GM23338 (cell line): ENCODE data around the gene MAP2K1. TPM values are rescaled to one million over a fixed set of nuclear protein-coding genes. Genes with fewer than 3 reads are reported as not detected.

Experiments
- ATAC-seq: fragments of 200-7000 bp; cut with Tn5 transposase; 3 replicates; pipeline ENCODE4 v1.9.1; 2020
- DNase-seq: peaks from one replicate; pipeline ENCODE4 v3.0.0-alpha.2; 2015; ENCODE audit warnings: low spot score
- H2AFZ ChIP-seq: fragments of 200-600 bp; sonication (generic); 2 replicates; pipeline ENCODE4 v1.8.0; 2016; ENCODE audit warnings: antibody characterized with exemption, mild to moderate bottlenecking, moderate library complexity
- H3F3A ChIP-seq: fragments of 200-600 bp; sonication (generic); replicated peaks from 2 replicates; pipeline ENCODE4 v1.8.0; 2017; ENCODE audit warnings: antibody characterized with exemption, mixed run types, low read depth
- H3K27ac ChIP-seq: fragments of 200-600 bp; sonication (generic); 2 replicates; pipeline ENCODE4 v1.6.1; 2016; ENCODE audit warnings: low read depth
- H3K27me3 ChIP-seq: fragments of 200-600 bp; sonication (generic); 2 replicates; pipeline ENCODE4 v1.8.0; 2016; ENCODE audit warnings: mild to moderate bottlenecking, mixed run types, moderate library complexity; ENCODE audit not compliant: insufficient read depth
- H3K36me3 ChIP-seq: fragments of 200-600 bp; sonication (generic); 2 replicates; pipeline ENCODE4 v1.8.0; 2016; ENCODE audit warnings: mild to moderate bottlenecking; ENCODE audit not compliant: insufficient read depth
- H3K4me1 ChIP-seq: fragments of 200-600 bp; sonication (generic); 2 replicates; pipeline ENCODE4 v1.8.0; 2016; ENCODE audit warnings: mild to moderate bottlenecking, moderate library complexity; ENCODE audit not compliant: insufficient read depth
- H3K4me2 ChIP-seq: fragments of 200-600 bp; sonication (generic); 2 replicates; pipeline ENCODE4 v1.7.1; 2017; ENCODE audit warnings: mixed run types
- H3K4me3 ChIP-seq: fragments of 200-600 bp; sonication (generic); 2 replicates; pipeline ENCODE4 v1.6.1; 2016; ENCODE audit warnings: mixed run types
- H3K79me2 ChIP-seq: fragments of 200-600 bp; sonication (generic); replicated peaks from 2 replicates; pipeline ENCODE4 v1.8.0; 2017; ENCODE audit warnings: mild to moderate bottlenecking; ENCODE audit not compliant: insufficient read depth
- H3K9me2 ChIP-seq: fragments of 200-600 bp; sonication (generic); 2 replicates; pipeline ENCODE4 v1.8.0; 2017; ENCODE audit not compliant: insufficient read depth
- H4K20me1 ChIP-seq: fragments of 200-600 bp; sonication (generic); replicated peaks from 2 replicates; pipeline ENCODE4 v1.8.0; 2017; ENCODE audit warnings: mild to moderate bottlenecking; ENCODE audit not compliant: insufficient read depth
- H3K27ac Mint-ChIP-seq: 2 replicates; pipeline ENCODE4 v1.8.0; 2020; ENCODE audit warnings: inconsistent platforms, mild to moderate bottlenecking, moderate library complexity, mixed read lengths
- H3K27me3 Mint-ChIP-seq: 3 replicates; pipeline ENCODE4 v1.8.0; 2022; ENCODE audit warnings: low read depth, mild to moderate bottlenecking, moderate library complexity, mixed read lengths, inconsistent platforms; ENCODE audit not compliant: insufficient read depth, poor library complexity
- H3K36me3 Mint-ChIP-seq: 3 replicates; pipeline ENCODE4 v1.8.0; 2021; ENCODE audit warnings: low read depth, mild to moderate bottlenecking, inconsistent platforms, moderate library complexity, mixed read lengths
- H3K4me1 Mint-ChIP-seq: 3 replicates; pipeline ENCODE4 v1.8.0; 2020; ENCODE audit warnings: mild to moderate bottlenecking, inconsistent platforms, mixed read lengths
- H3K4me3 Mint-ChIP-seq: 3 replicates; pipeline ENCODE4 v1.8.0; 2021; ENCODE audit warnings: moderate library complexity, mild to moderate bottlenecking, inconsistent platforms, mixed read lengths
- H3K9me3 Mint-ChIP-seq: 3 replicates; pipeline ENCODE4 v1.8.0; 2020; ENCODE audit warnings: moderate library complexity, mild to moderate bottlenecking, inconsistent platforms, mixed read lengths
- CREB1 ChIP-seq: fragments of 250-450 bp; sonication (Bioruptor Pico); IDR thresholded peaks from 2 replicates; pipeline ENCODE4 v1.5.0; 2020; ENCODE audit warnings: low read depth, mild to moderate bottlenecking, moderate library complexity
- EZH2 ChIP-seq: fragments of 200-600 bp; sonication (generic); IDR thresholded peaks from one replicate; pipeline ENCODE4 v1.8.0; 2017; ENCODE audit warnings: antibody characterized with exemption, mild to moderate bottlenecking, low read depth; ENCODE audit not compliant: unreplicated experiment
- EZH2phosphoT487 ChIP-seq: fragments of 200-600 bp; sonication (generic); IDR thresholded peaks from one replicate; pipeline ENCODE4 v1.8.1; 2018; ENCODE audit warnings: antibody characterized with exemption; ENCODE audit not compliant: unreplicated experiment
- JUNB ChIP-seq: IDR thresholded peaks from one replicate; pipeline ENCODE4 v1.6.1; 2016; ENCODE audit warnings: antibody characterized with exemption; ENCODE audit not compliant: unreplicated experiment
- NANOG ChIP-seq: IDR thresholded peaks from 2 replicates; pipeline ENCODE4 v1.6.1; 2016; ENCODE audit warnings: antibody characterized with exemption, borderline replicate concordance
- POLR2AphosphoS5 ChIP-seq: IDR thresholded peaks from 2 replicates; pipeline ENCODE4 v1.6.1; 2016; ENCODE audit warnings: antibody characterized with exemption, low read depth
- STAT1 ChIP-seq: IDR thresholded peaks from one replicate; pipeline ENCODE4 v1.6.1; 2016; ENCODE audit warnings: antibody characterized with exemption; ENCODE audit not compliant: unreplicated experiment
- ZNF114 ChIP-seq: fragments of 250-450 bp; sonication (Bioruptor Pico); IDR thresholded peaks from 2 replicates; pipeline ENCODE4 v1.5.0; 2020; ENCODE audit warnings: mild to moderate bottlenecking, moderate library complexity
- ZNF331 ChIP-seq: fragments of 250-450 bp; sonication (Bioruptor Pico); IDR thresholded peaks from 2 replicates; pipeline ENCODE4 v1.5.0; 2020; ENCODE audit warnings: low read depth, mild to moderate bottlenecking, moderate library complexity
- polyA plus RNA-seq: library from polyadenylated mRNA; unstranded; fragments of >200 nt; fragmentation: Nextera tagmentation; extraction: Ambion mirVana; gene quantifications from 2 replicates; pipeline ENCODE4 v1.2.1, GENCODE V29; 2016
- total RNA-seq: library from RNA; depleted of rRNA; stranded (reverse); fragments of >200 nt; shearing (Covaris generic); gene quantifications from 2 replicates; pipeline ENCODE4 v1.2.3, GENCODE V29; 2014
- TF ChIP-seq, protein P1 (sequence below), 2 experiments: fragments of 200-600 bp in 1 of 2; sonication (generic) in 1 of 2; conservative IDR thresholded peaks; 2 replicates each; pipeline versions ENCODE4 v1.5.1 to v1.6.1; 2016 to 2017; ENCODE audit warnings: antibody characterized with exemption in 2 of 2, low read depth in 2 of 2, mild to moderate bottlenecking in 2 of 2, moderate library complexity in 1 of 2
- TF ChIP-seq, protein P2 (sequence below): IDR thresholded peaks from 2 replicates; pipeline ENCODE4 v1.6.1; 2016; ENCODE audit warnings: antibody characterized with exemption
- TF ChIP-seq, protein P3 (sequence below): IDR thresholded peaks from one replicate; pipeline ENCODE4 v1.6.1; 2018; ENCODE audit warnings: antibody characterized with exemption; ENCODE audit not compliant: unreplicated experiment
- TF ChIP-seq, protein P4 (sequence below): fragments of 250-450 bp; sonication (Bioruptor Pico); IDR thresholded peaks from 2 replicates; pipeline ENCODE4 v1.5.0; 2020; ENCODE audit warnings: mild to moderate bottlenecking, moderate library complexity

The MAP2K1 gene
- total and polyA plus RNA-seq, 2 experiments from 2014 or later = 42.0 to 68.5 TPM

DNA sequence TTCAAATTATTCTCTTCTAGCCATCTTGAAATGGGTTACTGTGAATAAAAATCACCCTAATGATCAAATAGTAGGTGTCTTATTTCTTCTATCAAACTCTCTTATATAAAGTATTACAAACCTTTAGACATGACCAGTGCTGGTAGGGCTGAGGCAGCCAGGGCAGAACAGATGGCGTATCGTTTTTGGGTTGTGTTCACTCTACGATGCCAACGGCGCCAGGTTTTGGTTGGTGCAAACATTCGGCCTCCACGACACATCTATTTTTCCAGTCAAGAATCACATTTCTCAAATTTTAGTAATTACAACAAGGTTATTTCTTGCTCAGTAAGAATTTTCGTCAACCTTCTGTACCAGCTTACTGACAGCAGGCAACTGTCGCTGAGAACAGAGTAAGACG lies 115.8 kb downstream of the MAP2K1 start:
- peaks cover 60% of the 10 kb centered on the region for H3K36me3 ChIP-seq
- Mint-ChIP-seq H3K9me3 (no peaks in the 10 kb centered on the region; the same call in 2 of the 3 replicates), H3K4me3 (peak overlapping the region; percentile 98), H3K36me3 (peaks cover 71% of the 10 kb centered on the region), H3K27ac (peak overlapping the region; percentile 92), H3K4me1 (peaks cover 27% of the 10 kb centered on the region; the same call in 2 of the 3 replicates), H3K27me3 (peaks cover 11% of the 10 kb centered on the region)
- TF ChIP-seq POLR2AphosphoS5 (no peak), JUNB (no peak), STAT1 (no peak), EZH2phosphoT487 (no peak), NANOG (no peak), ZNF114 (CRISPR knock-in tag) (no peak), ZNF331 (CRISPR knock-in tag) (no peak), EZH2 (no peak), CREB1 (CRISPR knock-in tag) (no peak)
- TF ChIP-seq, protein P1, sequence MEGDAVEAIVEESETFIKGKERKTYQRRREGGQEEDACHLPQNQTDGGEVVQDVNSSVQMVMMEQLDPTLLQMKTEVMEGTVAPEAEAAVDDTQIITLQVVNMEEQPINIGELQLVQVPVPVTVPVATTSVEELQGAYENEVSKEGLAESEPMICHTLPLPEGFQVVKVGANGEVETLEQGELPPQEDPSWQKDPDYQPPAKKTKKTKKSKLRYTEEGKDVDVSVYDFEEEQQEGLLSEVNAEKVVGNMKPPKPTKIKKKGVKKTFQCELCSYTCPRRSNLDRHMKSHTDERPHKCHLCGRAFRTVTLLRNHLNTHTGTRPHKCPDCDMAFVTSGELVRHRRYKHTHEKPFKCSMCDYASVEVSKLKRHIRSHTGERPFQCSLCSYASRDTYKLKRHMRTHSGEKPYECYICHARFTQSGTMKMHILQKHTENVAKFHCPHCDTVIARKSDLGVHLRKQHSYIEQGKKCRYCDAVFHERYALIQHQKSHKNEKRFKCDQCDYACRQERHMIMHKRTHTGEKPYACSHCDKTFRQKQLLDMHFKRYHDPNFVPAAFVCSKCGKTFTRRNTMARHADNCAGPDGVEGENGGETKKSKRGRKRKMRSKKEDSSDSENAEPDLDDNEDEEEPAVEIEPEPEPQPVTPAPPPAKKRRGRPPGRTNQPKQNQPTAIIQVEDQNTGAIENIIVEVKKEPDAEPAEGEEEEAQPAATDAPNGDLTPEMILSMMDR (conservative IDR thresholded peaks at IDR 0.05; ENCODE audit: low read depth in 2 of 2) = no peak
- TF ChIP-seq, protein P2, sequence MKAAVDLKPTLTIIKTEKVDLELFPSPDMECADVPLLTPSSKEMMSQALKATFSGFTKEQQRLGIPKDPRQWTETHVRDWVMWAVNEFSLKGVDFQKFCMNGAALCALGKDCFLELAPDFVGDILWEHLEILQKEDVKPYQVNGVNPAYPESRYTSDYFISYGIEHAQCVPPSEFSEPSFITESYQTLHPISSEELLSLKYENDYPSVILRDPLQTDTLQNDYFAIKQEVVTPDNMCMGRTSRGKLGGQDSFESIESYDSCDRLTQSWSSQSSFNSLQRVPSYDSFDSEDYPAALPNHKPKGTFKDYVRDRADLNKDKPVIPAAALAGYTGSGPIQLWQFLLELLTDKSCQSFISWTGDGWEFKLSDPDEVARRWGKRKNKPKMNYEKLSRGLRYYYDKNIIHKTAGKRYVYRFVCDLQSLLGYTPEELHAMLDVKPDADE = no peak
- TF ChIP-seq, protein P3, sequence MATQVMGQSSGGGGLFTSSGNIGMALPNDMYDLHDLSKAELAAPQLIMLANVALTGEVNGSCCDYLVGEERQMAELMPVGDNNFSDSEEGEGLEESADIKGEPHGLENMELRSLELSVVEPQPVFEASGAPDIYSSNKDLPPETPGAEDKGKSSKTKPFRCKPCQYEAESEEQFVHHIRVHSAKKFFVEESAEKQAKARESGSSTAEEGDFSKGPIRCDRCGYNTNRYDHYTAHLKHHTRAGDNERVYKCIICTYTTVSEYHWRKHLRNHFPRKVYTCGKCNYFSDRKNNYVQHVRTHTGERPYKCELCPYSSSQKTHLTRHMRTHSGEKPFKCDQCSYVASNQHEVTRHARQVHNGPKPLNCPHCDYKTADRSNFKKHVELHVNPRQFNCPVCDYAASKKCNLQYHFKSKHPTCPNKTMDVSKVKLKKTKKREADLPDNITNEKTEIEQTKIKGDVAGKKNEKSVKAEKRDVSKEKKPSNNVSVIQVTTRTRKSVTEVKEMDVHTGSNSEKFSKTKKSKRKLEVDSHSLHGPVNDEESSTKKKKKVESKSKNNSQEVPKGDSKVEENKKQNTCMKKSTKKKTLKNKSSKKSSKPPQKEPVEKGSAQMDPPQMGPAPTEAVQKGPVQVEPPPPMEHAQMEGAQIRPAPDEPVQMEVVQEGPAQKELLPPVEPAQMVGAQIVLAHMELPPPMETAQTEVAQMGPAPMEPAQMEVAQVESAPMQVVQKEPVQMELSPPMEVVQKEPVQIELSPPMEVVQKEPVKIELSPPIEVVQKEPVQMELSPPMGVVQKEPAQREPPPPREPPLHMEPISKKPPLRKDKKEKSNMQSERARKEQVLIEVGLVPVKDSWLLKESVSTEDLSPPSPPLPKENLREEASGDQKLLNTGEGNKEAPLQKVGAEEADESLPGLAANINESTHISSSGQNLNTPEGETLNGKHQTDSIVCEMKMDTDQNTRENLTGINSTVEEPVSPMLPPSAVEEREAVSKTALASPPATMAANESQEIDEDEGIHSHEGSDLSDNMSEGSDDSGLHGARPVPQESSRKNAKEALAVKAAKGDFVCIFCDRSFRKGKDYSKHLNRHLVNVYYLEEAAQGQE = no peak
- TF ChIP-seq, protein P4, sequence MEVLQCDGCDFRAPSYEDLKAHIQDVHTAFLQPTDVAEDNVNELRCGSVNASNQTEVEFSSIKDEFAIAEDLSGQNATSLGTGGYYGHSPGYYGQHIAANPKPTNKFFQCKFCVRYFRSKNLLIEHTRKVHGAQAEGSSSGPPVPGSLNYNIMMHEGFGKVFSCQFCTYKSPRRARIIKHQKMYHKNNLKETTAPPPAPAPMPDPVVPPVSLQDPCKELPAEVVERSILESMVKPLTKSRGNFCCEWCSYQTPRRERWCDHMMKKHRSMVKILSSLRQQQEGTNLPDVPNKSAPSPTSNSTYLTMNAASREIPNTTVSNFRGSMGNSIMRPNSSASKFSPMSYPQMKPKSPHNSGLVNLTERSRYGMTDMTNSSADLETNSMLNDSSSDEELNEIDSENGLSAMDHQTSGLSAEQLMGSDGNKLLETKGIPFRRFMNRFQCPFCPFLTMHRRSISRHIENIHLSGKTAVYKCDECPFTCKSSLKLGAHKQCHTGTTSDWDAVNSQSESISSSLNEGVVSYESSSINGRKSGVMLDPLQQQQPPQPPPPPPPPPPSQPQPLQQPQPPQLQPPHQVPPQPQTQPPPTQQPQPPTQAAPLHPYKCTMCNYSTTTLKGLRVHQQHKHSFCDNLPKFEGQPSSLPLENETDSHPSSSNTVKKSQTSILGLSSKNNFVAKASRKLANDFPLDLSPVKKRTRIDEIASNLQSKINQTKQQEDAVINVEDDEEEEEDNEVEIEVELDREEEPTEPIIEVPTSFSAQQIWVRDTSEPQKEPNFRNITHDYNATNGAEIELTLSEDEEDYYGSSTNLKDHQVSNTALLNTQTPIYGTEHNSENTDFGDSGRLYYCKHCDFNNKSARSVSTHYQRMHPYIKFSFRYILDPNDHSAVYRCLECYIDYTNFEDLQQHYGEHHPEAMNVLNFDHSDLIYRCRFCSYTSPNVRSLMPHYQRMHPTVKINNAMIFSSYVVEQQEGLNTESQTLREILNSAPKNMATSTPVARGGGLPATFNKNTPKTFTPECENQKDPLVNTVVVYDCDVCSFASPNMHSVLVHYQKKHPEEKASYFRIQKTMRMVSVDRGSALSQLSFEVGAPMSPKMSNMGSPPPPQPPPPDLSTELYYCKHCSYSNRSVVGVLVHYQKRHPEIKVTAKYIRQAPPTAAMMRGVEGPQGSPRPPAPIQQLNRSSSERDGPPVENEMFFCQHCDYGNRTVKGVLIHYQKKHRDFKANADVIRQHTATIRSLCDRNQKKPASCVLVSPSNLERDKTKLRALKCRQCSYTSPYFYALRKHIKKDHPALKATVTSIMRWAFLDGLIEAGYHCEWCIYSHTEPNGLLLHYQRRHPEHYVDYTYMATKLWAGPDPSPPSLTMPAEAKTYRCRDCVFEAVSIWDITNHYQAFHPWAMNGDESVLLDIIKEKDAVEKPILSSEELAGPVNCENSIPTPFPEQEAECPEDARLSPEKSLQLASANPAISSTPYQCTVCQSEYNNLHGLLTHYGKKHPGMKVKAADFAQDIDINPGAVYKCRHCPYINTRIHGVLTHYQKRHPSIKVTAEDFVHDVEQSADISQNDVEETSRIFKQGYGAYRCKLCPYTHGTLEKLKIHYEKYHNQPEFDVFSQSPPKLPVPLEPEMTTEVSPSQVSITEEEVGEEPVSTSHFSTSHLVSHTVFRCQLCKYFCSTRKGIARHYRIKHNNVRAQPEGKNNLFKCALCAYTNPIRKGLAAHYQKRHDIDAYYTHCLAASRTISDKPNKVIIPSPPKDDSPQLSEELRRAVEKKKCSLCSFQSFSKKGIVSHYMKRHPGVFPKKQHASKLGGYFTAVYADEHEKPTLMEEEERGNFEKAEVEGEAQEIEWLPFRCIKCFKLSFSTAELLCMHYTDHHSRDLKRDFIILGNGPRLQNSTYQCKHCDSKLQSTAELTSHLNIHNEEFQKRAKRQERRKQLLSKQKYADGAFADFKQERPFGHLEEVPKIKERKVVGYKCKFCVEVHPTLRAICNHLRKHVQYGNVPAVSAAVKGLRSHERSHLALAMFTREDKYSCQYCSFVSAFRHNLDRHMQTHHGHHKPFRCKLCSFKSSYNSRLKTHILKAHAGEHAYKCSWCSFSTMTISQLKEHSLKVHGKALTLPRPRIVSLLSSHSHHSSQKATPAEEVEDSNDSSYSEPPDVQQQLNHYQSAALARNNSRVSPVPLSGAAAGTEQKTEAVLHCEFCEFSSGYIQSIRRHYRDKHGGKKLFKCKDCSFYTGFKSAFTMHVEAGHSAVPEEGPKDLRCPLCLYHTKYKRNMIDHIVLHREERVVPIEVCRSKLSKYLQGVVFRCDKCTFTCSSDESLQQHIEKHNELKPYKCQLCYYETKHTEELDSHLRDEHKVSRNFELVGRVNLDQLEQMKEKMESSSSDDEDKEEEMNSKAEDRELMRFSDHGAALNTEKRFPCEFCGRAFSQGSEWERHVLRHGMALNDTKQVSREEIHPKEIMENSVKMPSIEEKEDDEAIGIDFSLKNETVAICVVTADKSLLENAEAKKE (CRISPR knock-in tag) = no peak
- H4K20me1 ChIP-seq = peaks cover 31% of the 10 kb centered on the region
- peaks cover 62% of the 10 kb centered on the region for H3K79me2 ChIP-seq
- H3K9me2 ChIP-seq = no peaks in the 10 kb centered on the region
- H3F3A ChIP-seq = peaks cover 65% of the 10 kb centered on the region
- H3K4me3 ChIP-seq = peak overlapping the region; percentile 100
- peak overlapping the region; percentile 100 for H3K4me2 ChIP-seq
- DNase-seq (no peak), ATAC-seq (no peak)
- H2AFZ ChIP-seq = no peak overlapping the region
- H3K4me1 ChIP-seq = peaks cover 26% of the 10 kb centered on the region
- peak overlapping the region; percentile 81 for H3K27ac ChIP-seq
- no peaks in the 10 kb centered on the region for H3K27me3 ChIP-seq
